Right atrium auricular region (tissue), 2 donors: ENCODE data around the gene NXPH4. TPM values are rescaled to one million over a fixed set of nuclear protein-coding genes. Genes with fewer than 3 reads are reported as not detected.

Experiments used
- DNase-seq: peaks from one replicate; pipeline ENCODE4 v3.0.0-alpha.2; 2019; ENCODE audit warnings: low spot score
- H3K27ac ChIP-seq, 2 donors: fragments of 200-600 bp; sonication (generic); 1 replicate in 1 of 2; 2 replicates in 1 of 2; pipeline ENCODE4 v1.5.1; 2016 to 2019
- H3K27me3 ChIP-seq, 2 donors: fragments of 200-600 bp; sonication (generic); one replicate each; pipeline versions ENCODE4 v1.5.1 to v1.6.0; 2017 to 2019
- H3K36me3 ChIP-seq: fragments of 200-600 bp; sonication (generic); one replicate; pipeline ENCODE4 v1.5.1; 2016
- H3K4me1 ChIP-seq, 2 donors: fragments of 200-600 bp; sonication (generic); one replicate each; pipeline versions ENCODE4 v1.5.1 to v1.6.0; 2017 to 2019
- H3K4me3 ChIP-seq, 2 donors: fragments of 200-600 bp; sonication (generic); 1 replicate in 1 of 2; 2 replicates in 1 of 2; pipeline ENCODE4 v1.5.1; 2017 to 2019; ENCODE audit warnings: mild to moderate bottlenecking in 1 of 2, moderate library complexity in 1 of 2
- H3K9me3 ChIP-seq, 2 donors: fragments of 200-600 bp; sonication (generic); one replicate each; pipeline ENCODE4 v1.5.1; 2019
- CTCF ChIP-seq, 2 donors: fragments of 200-600 bp; sonication (generic); IDR thresholded peaks; one replicate each; pipeline ENCODE4 v1.5.1; 2019; ENCODE audit warnings: antibody characterized with exemption in 2 of 2
- total RNA-seq, 2 donors: library from RNA; depleted of rRNA; stranded (reverse); fragments of >200 nt; gene quantifications; one replicate each; pipeline ENCODE4 v1.1.0, GENCODE V29; 2016

NXPH4 gene
- total RNA-seq, 2 donors from 2014 or later: 0.28 to 1.1 TPM

- H3K36me3 ChIP-seq: peaks cover 19% of the 10 kb centered on the region
- TF ChIP-seq CTCF (IDR thresholded peaks at IDR 0.05): no peak
- H3K9me3 ChIP-seq: no peaks in the 10 kb centered on the region
- H3K27ac ChIP-seq: peak overlapping the region in 1 of 2 donors; percentile 51
- peaks cover 8 to 12% of the 10 kb centered on the region in 2 donors for H3K27me3 ChIP-seq
- DNase-seq: no peak
- H3K4me1 ChIP-seq: peaks cover 0 to 53% of the 10 kb centered on the region in 2 donors
- no peak overlapping the region for H3K4me3 ChIP-seq
Measured at GRCh38 chr12:57213763-57214397, 2.7 kb upstream of the NXPH4 start.

GRCh38 chr12:57214398-57214781 lies 2.2 kb upstream of the NXPH4 start:
- DNase-seq: no peak
- no peak overlapping the region for H3K4me3 ChIP-seq

GRCh38 chr12:57215065-57215464 lies 1.5 kb upstream of the NXPH4 start:
- Histone ChIP-seq H3K4me3 (no peak overlapping the region), H3K9me3 (no peaks in the 10 kb centered on the region), H3K36me3 (peaks cover 17% of the 10 kb centered on the region), H3K27ac (no peak overlapping the region), H3K4me1 (peaks cover 0 to 47% of the 10 kb centered on the region in 2 donors), H3K27me3 (peaks cover 8 to 15% of the 10 kb centered on the region in 2 donors)
- DNase-seq: no peak
- no peak for TF ChIP-seq CTCF (IDR thresholded peaks at IDR 0.05)

More at GRCh38 chr12:57214398-57214781, 2.2 kb upstream of the NXPH4 start:
- Histone ChIP-seq H3K27me3 (peaks cover 8 to 12% of the 10 kb centered on the region in 2 donors), H3K4me1 (peaks cover 0 to 48% of the 10 kb centered on the region in 2 donors), H3K36me3 (peaks cover 19% of the 10 kb centered on the region), H3K27ac (no peak overlapping the region), H3K9me3 (no peaks in the 10 kb centered on the region)
- peak; percentile 67 to 81 for TF ChIP-seq CTCF (IDR thresholded peaks at IDR 0.05)

- Histone ChIP-seq H3K27me3 (peaks cover 8 to 19% of the 10 kb centered on the region in 2 donors), H3K4me3 (peak overlapping the region in 1 of 2 donors; percentile 55), H3K27ac (no peak overlapping the region), H3K4me1 (peaks cover 0 to 47% of the 10 kb centered on the region in 2 donors), H3K36me3 (peaks cover 13% of the 10 kb centered on the region), H3K9me3 (no peaks in the 10 kb centered on the region)
- DNase-seq: no peak
- TF ChIP-seq CTCF (IDR thresholded peaks at IDR 0.05): no peak
Measured at GRCh38 chr12:57215668-57216013, 953 bp upstream of the NXPH4 start.

GRCh38 chr12:57216921-57217879 lies 606 bp downstream of the NXPH4 start:
- H3K4me1 ChIP-seq: peaks cover 0 to 47% of the 10 kb centered on the region in 2 donors
- no peak for DNase-seq

More at GRCh38 chr12:57216921-57217879, 606 bp downstream of the NXPH4 start:
- Histone ChIP-seq H3K27ac (no peak overlapping the region), H3K4me3 (peak overlapping the region; percentile 25 to 55), H3K27me3 (peaks cover 9 to 26% of the 10 kb centered on the region in 2 donors), H3K9me3 (no peaks in the 10 kb centered on the region), H3K36me3 (peaks cover 2% of the 10 kb centered on the region)
- no peak for TF ChIP-seq CTCF (IDR thresholded peaks at IDR 0.05)
